A549 (cell line): ENCODE results near the gene PAM. TPM values are rescaled to one million over a fixed set of nuclear protein-coding genes. Genes with fewer than 3 reads are reported as not detected.

Experiments used
- ATAC-seq, 2 experiments: fragments of 200-7000 bp in 1 of 2; fragments of >200 bp in 1 of 2; cut with Nextera tagmentation in 1 of 2; cut with Tn5 transposase in 1 of 2; 3 replicates each; pipeline versions ENCODE4 v1.8.0 to v1.9.1; 2018 to 2020; ENCODE audit warnings: mild to moderate bottlenecking in 1 of 2, moderate library complexity in 1 of 2
- CTCF ChIA-PET: fragments of 300-600 bp; sonication (Branson Sonifier 250); formaldehyde crosslinking; extraction: SDS; loops from one replicate; lab custom pipeline; 2021; ENCODE audit warnings: antibody characterized with exemption, inconsistent platforms; lab: Yijun Ruan, JAX
- POLR2A ChIA-PET: fragments of 350-600 bp; formaldehyde crosslinking; extraction: SDS; loops from one replicate; lab custom pipeline; 2021; ENCODE audit warnings: antibody characterized with exemption, inconsistent platforms; lab: Yijun Ruan, JAX
- DNase-seq, 2 experiments: peaks; one replicate each; pipeline versions ENCODE4 v3.0.0 to v3.0.0-alpha.2; 2011 to 2016; ENCODE audit warnings: low read depth in 1 of 2, low spot score in 1 of 2
- FAIRE-seq: peaks from 2 replicates; lab custom pipeline; 2011; peaks lifted over from hg19 to GRCh38; lab: Jason Lieb, UNC
- H3K27ac ChIP-seq, 2 experiments: fragments of >200 bp; sonication (Bioruptor Twin); formaldehyde crosslinking; 3 replicates each; pipeline ENCODE4 v1.5.1; 2016 to 2017
- H3K4me1 ChIP-seq: fragments of >200 bp; sonication (Bioruptor Twin); formaldehyde crosslinking; 3 replicates; pipeline ENCODE4 v1.6.1; 2016
- H3K4me2 ChIP-seq: fragments of >200 bp; sonication (Bioruptor Twin); formaldehyde crosslinking; 3 replicates; pipeline ENCODE4 v1.6.1; 2016
- H3K4me3 ChIP-seq: fragments of >200 bp; sonication (Bioruptor Twin); formaldehyde crosslinking; 3 replicates; pipeline ENCODE4 v1.5.1; 2016
- H3K9me3 ChIP-seq: fragments of >200 bp; sonication (Bioruptor Twin); formaldehyde crosslinking; 3 replicates; pipeline ENCODE4 v1.6.1; 2016
- CEBPB ChIP-seq, 2 experiments: fragments of >200 bp in 1 of 2; sonication (Bioruptor Twin) in 1 of 2; formaldehyde crosslinking in 1 of 2; IDR thresholded peaks; 2 replicates each; pipeline ENCODE4 v1.6.1; 2012 to 2016
- CHD4 ChIP-seq: fragments of 200-600 bp; sonication (generic); IDR thresholded peaks from 2 replicates; pipeline ENCODE4 v1.6.1; 2016; ENCODE audit warnings: antibody characterized with exemption, mild to moderate bottlenecking, borderline replicate concordance
- FOXS1 ChIP-seq: fragments of 250-450 bp; sonication (Bioruptor Pico); IDR thresholded peaks from 2 replicates; pipeline ENCODE4 v1.5.0; 2020; ENCODE audit warnings: mild to moderate bottlenecking, moderate library complexity
- GATA3 ChIP-seq: IDR thresholded peaks from 2 replicates; pipeline ENCODE4 v1.6.1; 2012; ENCODE audit warnings: borderline replicate concordance
- HDAC2 ChIP-seq: fragments of 200-600 bp; sonication (generic); IDR thresholded peaks from 2 replicates; pipeline ENCODE4 v1.6.1; 2016
- HMGXB4 ChIP-seq: fragments of 250-450 bp; sonication (Bioruptor Pico); IDR thresholded peaks from 2 replicates; pipeline ENCODE4 v1.5.0; 2021; ENCODE audit warnings: mild to moderate bottlenecking, moderate library complexity, borderline replicate concordance
- HOXB5 ChIP-seq: fragments of 250-450 bp; sonication (Bioruptor Pico); IDR thresholded peaks from 2 replicates; pipeline ENCODE4 v1.5.0; 2020; ENCODE audit warnings: mild to moderate bottlenecking, moderate library complexity
- JUNB ChIP-seq: fragments of >200 bp; sonication (Bioruptor Twin); formaldehyde crosslinking; IDR thresholded peaks from 2 replicates; pipeline ENCODE4 v1.6.1; 2016
- KDM5A ChIP-seq: fragments of 200-600 bp; sonication (generic); IDR thresholded peaks from 2 replicates; pipeline ENCODE4 v1.6.1; 2016; ENCODE audit warnings: antibody characterized with exemption, mild to moderate bottlenecking
- MAFK ChIP-seq: fragments of 450-650 bp; IDR thresholded peaks from 2 replicates; pipeline ENCODE4 v1.6.1; 2014; ENCODE audit not compliant: partially characterized antibody
- MAX ChIP-seq: IDR thresholded peaks from 2 replicates; pipeline ENCODE4 v1.6.1; 2012
- NR3C1 ChIP-seq: fragments of >200 bp; sonication (Bioruptor Twin); formaldehyde crosslinking; IDR thresholded peaks from 3 replicates; pipeline ENCODE4 v1.6.1; 2017
- PBX3 ChIP-seq: IDR thresholded peaks from 2 replicates; pipeline ENCODE4 v1.6.1; 2012
- POLR2AphosphoS2 ChIP-seq: conservative IDR thresholded peaks from 2 replicates; pipeline ENCODE4 v1.6.1; 2012; ENCODE audit warnings: low read length, improper control_type of control experiment, inconsistent platforms
- RAD21 ChIP-seq, 2 experiments: fragments of >200 bp in 1 of 2; sonication (Bioruptor Twin) in 1 of 2; formaldehyde crosslinking in 1 of 2; IDR thresholded peaks in 1 of 2; conservative IDR thresholded peaks in 1 of 2; 2 replicates in 1 of 2; 3 replicates in 1 of 2; pipeline ENCODE4 v1.6.1; 2012 to 2018; ENCODE audit warnings: inconsistent platforms in 1 of 2
- RCOR1 ChIP-seq: fragments of 150-350 bp; IDR thresholded peaks from 2 replicates; pipeline ENCODE4 v1.6.1; 2014; ENCODE audit warnings: antibody characterized with exemption, low read length, low read depth
- REST ChIP-seq: fragments of 200-600 bp; sonication (generic); IDR thresholded peaks from 2 replicates; pipeline ENCODE4 v1.6.1; 2016; ENCODE audit warnings: antibody characterized with exemption, mild to moderate bottlenecking, moderate library complexity
- SMC3 ChIP-seq: fragments of >200 bp; sonication (Bioruptor Twin); formaldehyde crosslinking; IDR thresholded peaks from 3 replicates; pipeline ENCODE4 v1.6.1; 2018; ENCODE audit warnings: inconsistent platforms
- ZC3H11A ChIP-seq: fragments of 450-650 bp; IDR thresholded peaks from 2 replicates; pipeline ENCODE4 v1.6.1; 2014; ENCODE audit warnings: antibody characterized with exemption, mild to moderate bottlenecking
- ZNF302 ChIP-seq: fragments of 250-450 bp; sonication (Bioruptor Pico); IDR thresholded peaks from 2 replicates; pipeline ENCODE4 v1.9.0; 2021; ENCODE audit warnings: inconsistent platforms, mild to moderate bottlenecking, moderate library complexity
- WGBS: methylation state at CpG from one replicate; pipeline ENCODE4 v1.1.6; 2017; ENCODE audit errors: missing lambda C conversion rate; 5-methylcytosine and 5-hydroxymethylcytosine counted together
- polyA plus RNA-seq, 4 experiments: library from polyadenylated mRNA; depleted of rRNA in 3 of 4; stranded (reverse); fragments of >200 nt; fragmentation: RNase III in 1 of 4; extraction: RNeasy Plus Mini Kit Qiagen cat#74134 plus additional on column Dnase treatment in 1 of 4; gene quantifications; 2 replicates in 3 of 4; 3 replicates in 1 of 4; pipeline ENCODE4 v1.2.3, GENCODE V29; 2011 to 2017
- TF ChIP-seq, protein P1 (sequence below): fragments of >200 bp; sonication (Bioruptor Twin); formaldehyde crosslinking; IDR thresholded peaks from 3 replicates; pipeline ENCODE4 v1.5.1; 2016
- TF ChIP-seq, protein P2 (sequence below): fragments of 450-650 bp; IDR thresholded peaks from 2 replicates; pipeline ENCODE4 v1.6.1; 2014; ENCODE audit warnings: antibody characterized with exemption
- TF ChIP-seq, protein P3 (sequence below): fragments of >200 bp; sonication (Bioruptor Twin); formaldehyde crosslinking; IDR thresholded peaks from 3 replicates; pipeline ENCODE4 v1.6.1; 2016

PAM gene
- polyA plus RNA-seq, 2 of the 4 experiments (the other 2 are of a cell fraction) = 21.5 to 25.1 TPM

DNA sequence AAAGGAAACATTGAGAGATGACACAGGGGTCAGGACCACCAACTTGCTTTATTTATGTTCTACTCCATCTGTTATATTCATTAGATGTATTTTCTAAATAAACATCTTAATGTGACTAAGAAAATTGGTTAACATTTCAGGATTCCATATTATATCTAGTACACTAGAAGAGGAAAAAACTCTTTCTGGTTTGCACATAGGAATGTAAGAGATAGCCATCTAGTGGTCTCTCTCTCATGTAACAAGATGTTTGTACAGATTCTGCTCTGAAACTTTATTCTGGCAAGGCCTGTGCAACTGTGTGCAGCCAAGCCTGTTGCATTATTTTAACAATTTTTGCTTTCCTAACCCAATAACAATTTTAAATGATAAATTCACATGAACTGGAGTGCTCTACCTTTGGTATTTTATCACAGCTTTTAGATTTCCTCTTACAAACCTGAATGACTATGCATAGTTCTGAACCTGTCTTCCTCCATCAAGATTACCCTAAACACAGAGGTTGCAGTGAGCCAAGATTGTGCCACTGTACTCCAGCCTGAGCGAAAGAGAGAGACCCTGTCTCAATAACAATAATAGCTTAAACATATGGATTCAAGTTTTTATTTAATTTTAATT, 216.7 kb downstream of the PAM start:
- Histone ChIP-seq H3K4me1 (no peaks in the 10 kb centered on the region), H3K9me3 (no peaks in the 10 kb centered on the region), H3K27ac (no peak overlapping the region), H3K4me2 (no peak overlapping the region), H3K4me3 (no peak overlapping the region)
- POLR2A ChIA-PET = no interaction called here
- CTCF ChIA-PET = interaction anchor here (0.6 to 2.5 kb wide), 31 partner anchors 9 to 433 kb away, joined by 3 to 22 read pairs (median 3); no protein-coding TSS in a partner anchor
- TF ChIP-seq RAD21 (conservative IDR thresholded peaks at IDR 0.05 in 1 of 2, IDR thresholded peaks at IDR 0.05 in 1 of 2) (peak; percentile 67 to 77), ZC3H11A (no peak), POLR2AphosphoS2 (no peak), REST (no peak), MAX (no peak), SMC3 (peak; percentile 78), CHD4 (no peak)
- TF ChIP-seq, protein P1, sequence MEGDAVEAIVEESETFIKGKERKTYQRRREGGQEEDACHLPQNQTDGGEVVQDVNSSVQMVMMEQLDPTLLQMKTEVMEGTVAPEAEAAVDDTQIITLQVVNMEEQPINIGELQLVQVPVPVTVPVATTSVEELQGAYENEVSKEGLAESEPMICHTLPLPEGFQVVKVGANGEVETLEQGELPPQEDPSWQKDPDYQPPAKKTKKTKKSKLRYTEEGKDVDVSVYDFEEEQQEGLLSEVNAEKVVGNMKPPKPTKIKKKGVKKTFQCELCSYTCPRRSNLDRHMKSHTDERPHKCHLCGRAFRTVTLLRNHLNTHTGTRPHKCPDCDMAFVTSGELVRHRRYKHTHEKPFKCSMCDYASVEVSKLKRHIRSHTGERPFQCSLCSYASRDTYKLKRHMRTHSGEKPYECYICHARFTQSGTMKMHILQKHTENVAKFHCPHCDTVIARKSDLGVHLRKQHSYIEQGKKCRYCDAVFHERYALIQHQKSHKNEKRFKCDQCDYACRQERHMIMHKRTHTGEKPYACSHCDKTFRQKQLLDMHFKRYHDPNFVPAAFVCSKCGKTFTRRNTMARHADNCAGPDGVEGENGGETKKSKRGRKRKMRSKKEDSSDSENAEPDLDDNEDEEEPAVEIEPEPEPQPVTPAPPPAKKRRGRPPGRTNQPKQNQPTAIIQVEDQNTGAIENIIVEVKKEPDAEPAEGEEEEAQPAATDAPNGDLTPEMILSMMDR = peak; percentile 68
- ATAC-seq (peak; percentile 84 to 89), DNase-seq (peak; percentile 15 to 42), FAIRE-seq (no peak)
- 14% methylated on average over 1 of the region's 1 CpG for WGBS

DNA sequence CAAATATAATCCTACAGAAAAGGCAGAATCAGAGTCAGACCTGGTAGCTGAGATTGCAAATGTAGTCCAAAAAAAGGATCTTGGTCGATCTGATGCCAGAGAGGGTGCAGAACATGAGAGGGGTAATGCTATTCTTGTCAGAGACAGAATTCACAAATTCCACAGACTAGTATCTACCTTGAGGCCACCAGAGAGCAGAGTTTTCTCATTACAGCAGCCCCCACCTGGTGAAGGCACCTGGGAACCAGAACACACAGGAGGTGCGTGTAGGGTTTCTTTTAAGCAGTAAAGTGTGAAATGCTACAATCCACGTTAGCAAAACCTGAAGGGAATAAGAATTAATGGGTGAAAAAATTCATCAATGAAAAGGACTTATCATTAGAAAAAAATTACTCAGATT, 219.1 kb downstream of the PAM start:
- DNase-seq (no peak), FAIRE-seq (no peak), ATAC-seq (no peak)
- Histone ChIP-seq H3K9me3 (no peaks in the 10 kb centered on the region), H3K4me3 (no peak overlapping the region), H3K4me1 (no peaks in the 10 kb centered on the region), H3K27ac (no peak overlapping the region), H3K4me2 (no peak overlapping the region)
- 33% methylated on average over 3 of the region's 3 CpGs for WGBS
- CTCF ChIA-PET = no interaction called here
- TF ChIP-seq CEBPB (IDR thresholded peaks at IDR 0.05) = no peak
- TF ChIP-seq FOXS1 (CRISPR knock-in tag) = no peak
- no peak for TF ChIP-seq HDAC2
- no peak for TF ChIP-seq MAFK
- TF ChIP-seq ZC3H11A = no peak
- no peak for TF ChIP-seq GATA3
- TF ChIP-seq JUNB = no peak
- no peak for TF ChIP-seq ZNF302 (CRISPR knock-in tag)
- TF ChIP-seq, protein P2, sequence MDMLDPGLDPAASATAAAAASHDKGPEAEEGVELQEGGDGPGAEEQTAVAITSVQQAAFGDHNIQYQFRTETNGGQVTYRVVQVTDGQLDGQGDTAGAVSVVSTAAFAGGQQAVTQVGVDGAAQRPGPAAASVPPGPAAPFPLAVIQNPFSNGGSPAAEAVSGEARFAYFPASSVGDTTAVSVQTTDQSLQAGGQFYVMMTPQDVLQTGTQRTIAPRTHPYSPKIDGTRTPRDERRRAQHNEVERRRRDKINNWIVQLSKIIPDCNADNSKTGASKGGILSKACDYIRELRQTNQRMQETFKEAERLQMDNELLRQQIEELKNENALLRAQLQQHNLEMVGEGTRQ = no peak
- no peak for TF ChIP-seq KDM5A
- TF ChIP-seq, protein P3, sequence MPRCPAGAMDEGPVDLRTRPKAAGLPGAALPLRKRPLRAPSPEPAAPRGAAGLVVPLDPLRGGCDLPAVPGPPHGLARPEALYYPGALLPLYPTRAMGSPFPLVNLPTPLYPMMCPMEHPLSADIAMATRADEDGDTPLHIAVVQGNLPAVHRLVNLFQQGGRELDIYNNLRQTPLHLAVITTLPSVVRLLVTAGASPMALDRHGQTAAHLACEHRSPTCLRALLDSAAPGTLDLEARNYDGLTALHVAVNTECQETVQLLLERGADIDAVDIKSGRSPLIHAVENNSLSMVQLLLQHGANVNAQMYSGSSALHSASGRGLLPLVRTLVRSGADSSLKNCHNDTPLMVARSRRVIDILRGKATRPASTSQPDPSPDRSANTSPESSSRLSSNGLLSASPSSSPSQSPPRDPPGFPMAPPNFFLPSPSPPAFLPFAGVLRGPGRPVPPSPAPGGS = no peak
- no peak for TF ChIP-seq NR3C1
- TF ChIP-seq HOXB5 = no peak
- no peak for TF ChIP-seq PBX3
- TF ChIP-seq HMGXB4 (CRISPR knock-in tag) = no peak
- no peak for TF ChIP-seq RCOR1
- POLR2A ChIA-PET = no interaction called here
